K562 (cell line): ENCODE results near the gene UBE2S. TPM values are rescaled to one million over a fixed set of nuclear protein-coding genes. Genes with fewer than 3 reads are reported as not detected.

ENCODE experiments used
- ATAC-seq: fragments of 200-7000 bp; cut with Tn5 transposase; 3 replicates; pipeline ENCODE4 v1.9.1; 2020; ENCODE audit warnings: moderate library complexity
- BruUV-seq: library from RNA; stranded (reverse); fragments of 400-500 nt; replicated peaks from 2 replicates; lab custom pipeline; 2021; lab: Mats Ljungman, UMichigan
- CTCF ChIA-PET: fragments of 300-600 bp; formaldehyde crosslinking; extraction: SDS; loops from one replicate; lab custom pipeline; 2021; ENCODE audit warnings: low intra/inter-chr PET ratio; lab: Yijun Ruan, JAX
- POLR2A ChIA-PET: fragments of 300-600, 350-650 bp; sonication (Branson Sonifier 250); formaldehyde crosslinking; extraction: SDS; loops from one replicate; lab custom pipeline; 2021; ENCODE audit warnings: antibody characterized with exemption, inconsistent platforms; lab: Yijun Ruan, JAX
- DNase-seq, 4 experiments: peaks; one replicate each; pipeline versions ENCODE4 v3.0.0 to v3.0.0-alpha.2; 2011 to 2018; ENCODE audit warnings: low spot score in 3 of 4, mixed read lengths in 3 of 4; ENCODE audit errors: extremely low read depth in 1 of 4
- FAIRE-seq: peaks from 2 replicates; lab custom pipeline; 2011; peaks lifted over from hg19 to GRCh38; lab: Jason Lieb, UNC
- H2AFZ ChIP-seq: 2 replicates; pipeline ENCODE4 v1.6.0; 2011; ENCODE audit warnings: low read depth, low read length, control low read depth, inconsistent platforms
- H3K27ac ChIP-seq: fragments of 200-600 bp; 3 replicates; pipeline ENCODE4 v1.8.0; 2011; ENCODE audit warnings: low read depth, mild to moderate bottlenecking, control low read depth, inconsistent platforms, low read length, moderate library complexity, mixed read lengths; ENCODE audit errors: extremely low read depth
- H3K27me3 ChIP-seq, 2 experiments: fragments of 300-600 bp in 1 of 2; 2 replicates in 1 of 2; 3 replicates in 1 of 2; pipeline versions ENCODE4 v1.6.0 to v1.8.0; 2011; ENCODE audit warnings: inconsistent platforms in 2 of 2, low read length in 2 of 2, mild to moderate bottlenecking in 1 of 2, mixed read lengths in 1 of 2, moderate library complexity in 1 of 2; ENCODE audit not compliant: control insufficient read depth in 2 of 2, insufficient read depth in 2 of 2
- H3K36me3 ChIP-seq: fragments of 300-600 bp; 3 replicates; pipeline ENCODE4 v1.8.0; 2011; ENCODE audit warnings: mild to moderate bottlenecking, low read length, inconsistent platforms; ENCODE audit not compliant: control insufficient read depth, insufficient read depth
- H3K4me1 ChIP-seq, 2 experiments: fragments of 200-600 bp in 1 of 2; replicated peaks in 1 of 2; 2 replicates in 1 of 2; 3 replicates in 1 of 2; pipeline versions ENCODE4 v1.5.1 to v1.8.0; 2011; ENCODE audit warnings: inconsistent platforms in 2 of 2, low read length in 2 of 2, mild to moderate bottlenecking in 1 of 2, mixed read lengths in 1 of 2, moderate library complexity in 1 of 2; ENCODE audit not compliant: control insufficient read depth in 2 of 2, insufficient read depth in 2 of 2
- H3K4me2 ChIP-seq: 2 replicates; pipeline ENCODE4 v1.6.1; 2011; ENCODE audit warnings: low read length, control low read depth, inconsistent platforms, mixed read lengths; ENCODE audit not compliant: insufficient read depth
- H3K4me3 ChIP-seq: fragments of 200-600 bp; sonication (generic), shearing (Covaris generic); 2 replicates; pipeline ENCODE4 v1.5.1; 2016; ENCODE audit warnings: control low read depth, inconsistent platforms
- H3K79me2 ChIP-seq: fragments of 200-600 bp; 3 replicates; pipeline ENCODE4 v1.8.0; 2011; ENCODE audit warnings: low read length, inconsistent platforms; ENCODE audit not compliant: control insufficient read depth, insufficient read depth
- H3K9ac ChIP-seq, 2 experiments: 2 replicates each; pipeline versions ENCODE4 v1.6.0 to v1.6.1; 2011; ENCODE audit warnings: low read depth in 2 of 2, low read length in 2 of 2, control low read depth in 1 of 2, inconsistent platforms in 1 of 2, mild to moderate bottlenecking in 1 of 2, mixed read lengths in 1 of 2; ENCODE audit not compliant: insufficient read depth in 1 of 2
- H3K9me1 ChIP-seq: one replicate; pipeline ENCODE4 v1.6.0; 2011; ENCODE audit warnings: inconsistent platforms, mild to moderate bottlenecking, low read length, moderate library complexity; ENCODE audit not compliant: control insufficient read depth, insufficient read depth
- H3K9me3 ChIP-seq: replicated peaks from 2 replicates; pipeline ENCODE4 v1.5.1; 2011; ENCODE audit warnings: low read depth, low read length, inconsistent platforms; ENCODE audit not compliant: control insufficient read depth, insufficient read depth
- H4K20me1 ChIP-seq: replicated peaks from 2 replicates; pipeline ENCODE4 v1.6.1; 2011; ENCODE audit warnings: low read length, inconsistent platforms, mixed read lengths; ENCODE audit not compliant: control insufficient read depth, insufficient read depth
- BRF1 ChIP-seq: IDR thresholded peaks from 3 replicates; pipeline ENCODE4 v1.6.1; 2011; ENCODE audit warnings: borderline replicate concordance, mild to moderate bottlenecking; ENCODE audit not compliant: insufficient read length; ENCODE audit errors: extremely low read depth
- CBFA2T3 ChIP-seq: fragments of 450-650 bp; IDR thresholded peaks from 2 replicates; pipeline ENCODE4 v1.6.1; 2017
- CREM ChIP-seq: IDR thresholded peaks from 2 replicates; pipeline ENCODE4 v1.6.1; 2014; ENCODE audit warnings: antibody characterized with exemption, low read depth
- DDX20 ChIP-seq: fragments of 450-650 bp; IDR thresholded peaks from 2 replicates; pipeline ENCODE4 v1.6.1; 2016; ENCODE audit warnings: missing genetic modification characterization, low read depth, mild to moderate bottlenecking, missing compliant biosample characterization, moderate library complexity
- ETV6 ChIP-seq, 3 experiments: fragments of 150-350 bp in 1 of 3; sonication (generic) in 1 of 3; formaldehyde crosslinking in 1 of 3; IDR thresholded peaks; 2 replicates each; pipeline versions ENCODE4 v1.6.1 to v1.8.0; 2014 to 2022; ENCODE audit warnings: borderline replicate concordance in 2 of 3, low read depth in 2 of 3, antibody characterized with exemption in 1 of 3, low read length in 1 of 3, mild to moderate bottlenecking in 1 of 3, missing genetic modification reagents in 1 of 3
- ILF3 ChIP-seq: fragments of 450-650 bp; IDR thresholded peaks from 2 replicates; pipeline ENCODE4 v1.6.1; 2018; ENCODE audit warnings: antibody characterized with exemption, mild to moderate bottlenecking, moderate library complexity, borderline replicate concordance
- JUND ChIP-seq, 2 experiments: IDR thresholded peaks; 2 replicates in 1 of 2; 3 replicates in 1 of 2; pipeline ENCODE4 v1.6.1; 2011; ENCODE audit warnings: borderline replicate concordance in 2 of 2, low read depth in 2 of 2, low read length in 2 of 2, improper control_type of control experiment in 1 of 2, missing biosample characterization in 1 of 2, missing genetic modification characterization in 1 of 2, missing genetic modification reagents in 1 of 2
- KDM5B ChIP-seq: fragments of 200-600 bp; sonication (generic); IDR thresholded peaks from 2 replicates; pipeline ENCODE4 v1.6.1; 2012; ENCODE audit warnings: low read depth, mild to moderate bottlenecking, moderate library complexity, low read length, control low read depth, inconsistent platforms; ENCODE audit not compliant: insufficient replicate concordance
- NR2C2 ChIP-seq, 2 experiments: fragments of 200-800 bp in 1 of 2; sonication (Bioruptor generic) in 1 of 2; sonication (generic) in 1 of 2; formaldehyde crosslinking in 1 of 2; IDR thresholded peaks; 2 replicates each; pipeline versions ENCODE4 v1.6.1 to v1.8.0; 2016 to 2022; ENCODE audit warnings: mild to moderate bottlenecking in 1 of 2, missing compliant biosample characterization in 1 of 2, missing genetic modification characterization in 1 of 2, missing genetic modification reagents in 1 of 2
- SMAD4 ChIP-seq: fragments of 250-450 bp; sonication (Bioruptor Pico); conservative IDR thresholded peaks from 2 replicates; pipeline ENCODE4 v1.8.0; 2021; ENCODE audit warnings: inconsistent platforms, mild to moderate bottlenecking, moderate library complexity
- SMC3 ChIP-seq: conservative IDR thresholded peaks from 2 replicates; pipeline ENCODE4 v1.6.1; 2011; ENCODE audit warnings: low read depth, low read length, improper control_type of control experiment; ENCODE audit not compliant: insufficient read depth
- TEAD4 ChIP-seq, 2 experiments: sonication (generic) in 1 of 2; formaldehyde crosslinking in 1 of 2; IDR thresholded peaks; 2 replicates each; pipeline versions ENCODE4 v1.6.1 to v1.8.0; 2012 to 2022; ENCODE audit warnings: borderline replicate concordance in 1 of 2, inconsistent platforms in 1 of 2, low read length in 1 of 2, mild to moderate bottlenecking in 1 of 2, missing genetic modification reagents in 1 of 2
- WGBS: fragments of 100-300 bp; shearing (Covaris generic); methylation state at CpG from one replicate; pipeline ENCODE4 v1.1.6; 2016; ENCODE audit warnings: low coverage, mixed read lengths; ENCODE audit not compliant: insufficient coverage; ENCODE audit errors: missing lambda C conversion rate; 5-methylcytosine and 5-hydroxymethylcytosine counted together
- in situ Hi-C: fragments of 300-500 bp; cut with MboI; formaldehyde crosslinking; loops from 4 replicates; pipeline ENCODE4 v1.15.0; 2018; ENCODE audit warnings: inconsistent platforms, mixed read lengths
- intact Hi-C: fragments of 100-400 bp; cut with micrococcal nuclease; formaldehyde crosslinking; loops from 2 replicates; pipeline ENCODE4 v1.14.2; 2022
- polyA plus RNA-seq, 8 experiments: library from polyadenylated mRNA; depleted of rRNA in 4 of 8; stranded (reverse) in 5 of 8; unstranded in 3 of 8; fragments of >200 nt; fragmentation: Nextera tagmentation in 2 of 8; fragmentation: Illumina TruSeq in 1 of 8; extraction: Ambion mirVana in 2 of 8; extraction: Trizol in 1 of 8; gene quantifications; 2 replicates each; pipeline versions ENCODE4 v1.2.1 to v1.2.3, GENCODE V29; 2011 to 2014; ENCODE audit warnings: inconsistent platforms in 1 of 8, missing spikeins in 1 of 8
- total RNA-seq, 7 experiments: library from RNA; depleted of rRNA in 6 of 7; stranded (reverse); fragments of >200 nt in 6 of 7; fragmentation: Illumina TruSeq in 2 of 7; extraction: Trizol in 2 of 7; gene quantifications; 2 replicates each; pipeline versions ENCODE4 v1.2.1 to v1.2.3, GENCODE V29; 2011 to 2021; ENCODE audit warnings: low replicate concordance in 1 of 7
- TF ChIP-seq, protein P1 (sequence below): fragments of 450-650 bp; formaldehyde crosslinking; IDR thresholded peaks from 2 replicates; pipeline ENCODE4 v1.4.0; 2020; ENCODE audit warnings: mild to moderate bottlenecking, mixed read lengths
- TF ChIP-seq, protein P2 (sequence below): sonication (generic); formaldehyde crosslinking; IDR thresholded peaks from 2 replicates; pipeline ENCODE4 v1.9.0; 2022; ENCODE audit warnings: mild to moderate bottlenecking, missing genetic modification reagents
- TF ChIP-seq, protein P3 (sequence below): fragments of 450-650 bp; IDR thresholded peaks from 2 replicates; pipeline ENCODE4 v1.6.1; 2016

The UBE2S gene
- total and polyA plus RNA-seq, 9 of the 15 experiments (the other 6 are each of a cell fraction or from before 2014, with no cell fraction given), result 1.5 to 1,305 (median 157) TPM

DNA sequence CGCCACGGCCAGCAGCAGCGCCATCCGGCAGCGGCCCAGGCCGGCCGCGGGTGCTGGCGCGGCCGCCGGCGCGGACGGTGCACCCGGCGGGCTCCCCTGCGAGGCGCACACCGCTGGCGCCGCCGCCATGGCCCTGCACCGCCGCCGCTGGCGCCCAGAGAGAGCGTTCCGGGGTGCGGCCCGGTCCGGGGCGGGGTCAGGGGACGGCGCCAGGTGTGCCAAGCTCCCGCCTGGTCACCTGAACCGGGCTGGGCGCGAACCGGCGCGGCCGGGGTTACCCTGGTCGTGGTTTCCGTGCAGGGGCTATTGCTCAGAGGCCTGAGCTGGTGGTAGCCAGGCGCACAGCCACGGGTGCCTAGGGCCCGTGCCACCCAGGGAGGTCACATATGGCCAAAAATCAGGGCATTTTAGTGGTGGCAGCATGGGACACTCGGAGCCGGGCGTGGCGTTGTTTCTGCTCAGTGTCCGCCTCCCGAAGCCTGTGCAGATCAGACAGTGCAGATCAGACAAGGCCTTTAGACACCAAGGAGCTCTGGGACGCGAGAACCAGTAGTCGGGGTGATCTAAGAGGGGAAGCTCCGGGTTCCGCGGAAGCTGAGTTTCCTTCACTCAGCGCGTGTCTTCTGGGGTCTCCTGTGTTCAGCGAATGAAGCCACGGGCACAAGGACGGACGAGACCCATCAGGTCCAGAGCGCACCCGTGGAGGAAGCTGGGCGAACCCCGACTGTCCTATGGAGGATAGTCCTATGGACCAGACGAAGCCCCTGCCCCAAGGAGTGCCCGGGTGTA, 23.3 kb downstream of the UBE2S start, which contains the start of gene TMEM238:
Gene TMEM238 (minus strand): TSS at position 162 of the 789 bp plus-strand sequence. CDS start 33 bp downstream, at position 129.
- FAIRE-seq, result peak; percentile 11
- Histone ChIP-seq H3K4me3 (peak within 1 kb of the TSS; percentile 77), H2AFZ (peak within 1 kb of the TSS; percentile 99), H4K20me1 (peaks cover 33% of the 10 kb centered on the region), H3K9me3 (no peaks in the 10 kb centered on the region; the same call in 1 of the 2 replicates), H3K9ac (peak within 1 kb of the TSS; percentile 94 to 97), H3K36me3 (peaks cover 34% of the 10 kb centered on the region), H3K4me1 (peaks cover 39 to 53% of the 10 kb centered on the region in 2 experiments), H3K79me2 (peaks cover 67% of the 10 kb centered on the region), H3K9me1 (peaks cover 8% of the 10 kb centered on the region), H3K27me3 (no peaks in the 10 kb centered on the region), H3K27ac (peak within 1 kb of the TSS; percentile 97), H3K4me2 (peak within 1 kb of the TSS; percentile 94)
- in situ Hi-C loops, result no loop called here
- CTCF ChIA-PET, result no interaction called here
- intact Hi-C loops, result loop anchor here (2.0 kb wide), 1 partner anchor 168 kb away; no protein-coding TSS in a partner anchor
- no TSS peak for BruUV-seq
- DNase-seq, result peak in 3 of 4 experiments; percentile 55 to 72 (median 56)
- POLR2A ChIA-PET, result interaction anchor here (0.5 to 12.9 kb wide), 24 partner anchors 9 to 297 kb away, joined by 3 to 195 read pairs (median 3); partner anchors contain the start of genes HSPBP1, ISOC2, KMT5C and PTPRH
- ATAC-seq, result peak; percentile 15
- WGBS, result 2% methylated on average over 43 of the region's 72 CpGs
- TF ChIP-seq, protein P1, sequence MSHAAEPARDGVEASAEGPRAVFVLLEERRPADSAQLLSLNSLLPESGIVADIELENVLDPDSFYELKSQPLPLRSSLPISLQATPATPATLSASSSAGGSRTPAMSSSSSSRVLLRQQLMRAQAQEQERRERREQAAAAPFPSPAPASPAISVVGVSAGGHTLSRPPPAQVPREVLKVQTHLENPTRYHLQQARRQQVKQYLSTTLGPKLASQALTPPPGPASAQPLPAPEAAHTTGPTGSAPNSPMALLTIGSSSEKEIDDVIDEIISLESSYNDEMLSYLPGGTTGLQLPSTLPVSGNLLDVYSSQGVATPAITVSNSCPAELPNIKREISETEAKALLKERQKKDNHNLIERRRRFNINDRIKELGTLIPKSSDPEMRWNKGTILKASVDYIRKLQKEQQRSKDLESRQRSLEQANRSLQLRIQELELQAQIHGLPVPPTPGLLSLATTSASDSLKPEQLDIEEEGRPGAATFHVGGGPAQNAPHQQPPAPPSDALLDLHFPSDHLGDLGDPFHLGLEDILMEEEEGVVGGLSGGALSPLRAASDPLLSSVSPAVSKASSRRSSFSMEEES (CRISPR knock-in tag), result no peak
- no peak for TF ChIP-seq TEAD4 (IDR thresholded peaks at IDR 0.05; ENCODE audit: low read length)
- no peak for TF ChIP-seq TEAD4 (CRISPR knock-in tag; IDR thresholded peaks at IDR 0.05; ENCODE audit: borderline replicate concordance)
- TF ChIP-seq JUND (IDR thresholded peaks at IDR 0.05; ENCODE audit: borderline replicate concordance, low read depth, low read length), result no peak
- no peak for TF ChIP-seq JUND (tag; IDR thresholded peaks at IDR 0.05; ENCODE audit: borderline replicate concordance, low read depth, low read length)
- no peak for TF ChIP-seq SMC3
- TF ChIP-seq, protein P2, sequence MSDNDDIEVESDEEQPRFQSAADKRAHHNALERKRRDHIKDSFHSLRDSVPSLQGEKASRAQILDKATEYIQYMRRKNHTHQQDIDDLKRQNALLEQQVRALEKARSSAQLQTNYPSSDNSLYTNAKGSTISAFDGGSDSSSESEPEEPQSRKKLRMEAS (CRISPR knock-in tag), result peak; percentile 58
- no peak for TF ChIP-seq BRF1
- peak; percentile 26 for TF ChIP-seq KDM5B
- no peak for TF ChIP-seq ETV6 (IDR thresholded peaks at IDR 0.05; ENCODE audit: borderline replicate concordance in 1 of 2, low read depth in 2 of 2, low read length in 1 of 2)
- no peak for TF ChIP-seq ETV6 (CRISPR knock-in tag; IDR thresholded peaks at IDR 0.05; ENCODE audit: borderline replicate concordance)
- TF ChIP-seq, protein P3, sequence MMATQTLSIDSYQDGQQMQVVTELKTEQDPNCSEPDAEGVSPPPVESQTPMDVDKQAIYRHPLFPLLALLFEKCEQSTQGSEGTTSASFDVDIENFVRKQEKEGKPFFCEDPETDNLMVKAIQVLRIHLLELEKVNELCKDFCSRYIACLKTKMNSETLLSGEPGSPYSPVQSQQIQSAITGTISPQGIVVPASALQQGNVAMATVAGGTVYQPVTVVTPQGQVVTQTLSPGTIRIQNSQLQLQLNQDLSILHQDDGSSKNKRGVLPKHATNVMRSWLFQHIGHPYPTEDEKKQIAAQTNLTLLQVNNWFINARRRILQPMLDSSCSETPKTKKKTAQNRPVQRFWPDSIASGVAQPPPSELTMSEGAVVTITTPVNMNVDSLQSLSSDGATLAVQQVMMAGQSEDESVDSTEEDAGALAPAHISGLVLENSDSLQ, result no peak
- TF ChIP-seq CREM, result 0 out of 2 replicates have a peak, but pooled peaks have one; percentile 3
- no peak for TF ChIP-seq ILF3
- TF ChIP-seq DDX20 (tag), result no peak
- no peak for TF ChIP-seq CBFA2T3
- TF ChIP-seq NR2C2 (CRISPR knock-in tag; IDR thresholded peaks at IDR 0.05), result no peak
- TF ChIP-seq NR2C2 (tag; IDR thresholded peaks at IDR 0.05), result peak; percentile 47
- TF ChIP-seq SMAD4, result peak; percentile 40; the same call in 1 of the 2 replicates
